Measurements from ENCODE around the gene GOLGA7B. TPM values are rescaled to one million over a fixed set of nuclear protein-coding genes. Genes with fewer than 3 reads are reported as not detected.
A peak's percentile ranks its signal among the peaks of the same experiment; 100 is the strongest.

The GOLGA7B gene
- polyA plus RNA-seq (2013, experiment 1 of 2; ENCODE audit: insufficient read length): 0.18 TPM
- 0.04 TPM for polyA plus RNA-seq (2013, experiment 2 of 2; ENCODE audit: insufficient read length)

GRCh38 chr10:97849687-97850402 lies at the start of gene GOLGA7B:
GOLGA7B (plus strand) TSS chr10:97849843; CDS start chr10:97850304, 461 bp downstream.
- DNase-seq: peak; percentile 44

GRCh38 chr10:97800474-97800873 lies 49.2 kb upstream of the GOLGA7B start:
- no peak for DNase-seq

- no peak for DNase-seq
Observed at GRCh38 chr10:97801422-97801821, 48.2 kb upstream of the GOLGA7B start.

- DNase-seq: no peak
Observed at GRCh38 chr10:97805096-97805884, 44.4 kb upstream of the GOLGA7B start.

GRCh38 chr10:97805949-97806348 lies 43.7 kb upstream of the GOLGA7B start:
- DNase-seq: no peak

- DNase-seq: no peak
Observed at GRCh38 chr10:97810446-97810845, 39.2 kb upstream of the GOLGA7B start.

GRCh38 chr10:97811958-97812357 lies 37.7 kb upstream of the GOLGA7B start:
- DNase-seq: no peak

GRCh38 chr10:97812696-97813095 lies 36.9 kb upstream of the GOLGA7B start:
- DNase-seq: no peak

GRCh38 chr10:97813311-97813710 lies 36.3 kb upstream of the GOLGA7B start:
- DNase-seq: no peak

GRCh38 chr10:97814996-97815395 lies 34.6 kb upstream of the GOLGA7B start:
- no peak for DNase-seq

- DNase-seq: no peak
Observed at GRCh38 chr10:97816609-97817008, 33.0 kb upstream of the GOLGA7B start.

- DNase-seq: no peak
Observed at GRCh38 chr10:97818572-97818971, 31.1 kb upstream of the GOLGA7B start.

GRCh38 chr10:97820096-97820704 lies 29.4 kb upstream of the GOLGA7B start:
- no peak for DNase-seq

- DNase-seq: no peak
Observed at GRCh38 chr10:97821308-97822038, 28.2 kb upstream of the GOLGA7B start.

- no peak for DNase-seq
Observed at GRCh38 chr10:97822261-97822687, 27.4 kb upstream of the GOLGA7B start.

GRCh38 chr10:97823734-97824133 lies 25.9 kb upstream of the GOLGA7B start:
- no peak for DNase-seq

- no peak for DNase-seq
Observed at GRCh38 chr10:97825020-97825760, 24.5 kb upstream of the GOLGA7B start.

- no peak for DNase-seq
Observed at GRCh38 chr10:97826892-97827291, 22.8 kb upstream of the GOLGA7B start.

GRCh38 chr10:97827702-97828291 lies 21.8 kb upstream of the GOLGA7B start:
- DNase-seq: peak; percentile 70

GRCh38 chr10:97828721-97829120 lies 20.9 kb upstream of the GOLGA7B start:
- no peak for DNase-seq

GRCh38 chr10:97830064-97830463 lies 19.6 kb upstream of the GOLGA7B start:
- DNase-seq: no peak
